NOMO-1 treated with DMSO at 0.1 percent for 48 hours (cell line): ENCODE measurements around the gene INO80E.

Source experiments
- DNase-seq: peaks from one replicate; lab custom pipeline; 2025; ENCODE audit not compliant: unreplicated experiment; lab: John Stamatoyannopoulos, UW

Gene INO80E

DNA sequence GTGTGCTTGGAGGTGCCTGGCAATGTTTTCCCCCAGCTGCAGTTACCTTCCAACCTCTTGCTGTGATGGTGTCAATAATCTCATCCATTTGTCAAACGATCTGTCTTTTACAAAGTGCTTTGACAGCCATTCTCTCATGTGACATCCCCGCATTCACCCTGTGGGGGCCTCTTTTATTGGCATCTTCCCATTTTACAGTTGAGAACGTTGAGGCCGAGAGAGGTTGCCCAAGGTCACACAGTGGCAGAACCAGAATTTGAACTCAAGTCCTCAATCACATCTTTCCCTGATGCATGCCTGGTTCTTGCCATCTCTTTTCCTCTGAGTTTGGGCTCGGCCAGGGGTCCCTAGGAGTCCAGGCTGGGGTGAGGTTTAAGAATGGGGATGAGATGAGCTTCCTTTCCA lies 20.9 kb upstream of the INO80E start:
- no peak for DNase-seq

GRCh38 chr16:29975811-29976511 lies 20.1 kb upstream of the INO80E start:
- no peak for DNase-seq

DNA sequence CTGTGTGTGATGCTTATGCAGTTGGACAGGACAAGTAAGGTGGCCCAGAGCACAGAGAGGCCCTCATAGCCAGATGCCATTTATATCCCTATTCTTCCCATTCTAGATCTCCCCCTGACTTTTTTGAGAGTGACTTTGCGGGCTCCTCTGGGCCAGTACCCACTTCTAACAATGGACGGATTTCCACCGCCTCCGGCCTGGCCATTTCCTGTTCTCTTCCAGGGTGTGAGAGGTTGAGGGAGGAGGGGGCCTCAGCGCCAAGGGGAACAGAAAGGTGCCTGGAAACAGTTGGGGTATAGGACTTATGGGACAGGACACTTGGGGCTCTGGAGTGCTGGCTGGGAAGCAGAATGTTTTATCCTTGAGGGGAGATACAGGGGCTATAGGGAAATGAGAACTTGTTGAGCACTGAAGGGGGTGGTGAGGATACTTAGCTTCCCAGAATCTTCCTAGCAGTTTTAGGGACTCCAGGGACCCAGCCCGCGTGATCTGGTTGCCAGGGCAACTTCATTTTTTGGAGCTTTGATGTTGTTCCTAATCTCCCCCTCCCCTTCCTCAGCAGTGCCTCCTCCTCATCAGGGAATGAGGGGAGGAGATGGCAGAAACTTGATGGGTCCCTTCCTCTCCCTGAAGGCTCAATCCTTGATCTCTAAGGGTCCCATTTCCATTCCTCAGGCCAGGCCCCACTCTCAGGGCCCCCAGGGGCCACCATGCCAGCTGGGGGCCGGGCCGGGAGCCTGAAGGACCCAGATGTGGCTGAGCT lies 18.8 kb upstream of the INO80E start:
- no peak for DNase-seq

- DNase-seq, result no peak
These were observed 18.0 kb upstream of the INO80E start for GRCh38 chr16:29978081-29978480.

DNA sequence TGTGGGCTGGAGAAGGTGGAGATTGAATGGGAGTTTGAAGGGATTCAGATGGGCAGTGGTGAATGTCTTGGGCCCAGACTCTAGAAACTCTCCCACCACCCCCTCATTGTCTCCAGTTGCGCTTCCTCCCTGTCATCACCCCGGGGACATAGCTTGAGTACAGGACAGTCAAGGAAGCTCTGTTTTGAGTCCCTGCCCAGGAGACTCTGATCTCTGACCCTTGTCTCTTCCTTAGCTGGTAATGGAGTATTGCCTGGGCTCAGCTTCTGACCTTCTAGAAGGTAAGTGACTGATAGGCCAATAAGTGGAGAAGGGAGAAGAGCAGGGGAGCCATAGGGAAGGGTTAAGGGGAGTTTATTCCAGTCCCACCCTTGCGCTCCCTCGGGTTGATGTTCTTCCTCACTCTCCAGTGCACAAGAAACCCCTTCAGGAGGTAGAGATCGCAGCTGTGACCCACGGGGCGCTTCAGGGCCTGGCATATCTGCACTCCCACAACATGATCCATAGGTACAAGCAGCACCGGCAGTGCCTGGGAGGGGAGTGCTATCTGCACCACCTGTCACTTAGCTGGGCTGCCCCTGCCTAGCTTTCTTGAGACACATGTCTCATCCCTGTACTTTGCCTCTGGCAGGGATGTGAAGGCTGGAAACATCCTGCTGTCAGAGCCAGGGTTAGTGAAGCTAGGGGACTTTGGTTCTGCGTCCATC lies 17.3 kb upstream of the INO80E start:
- DNase-seq, result no peak

GRCh38 chr16:29982560-29983419 lies 13.3 kb upstream of the INO80E start:
- DNase-seq, result no peak

DNA sequence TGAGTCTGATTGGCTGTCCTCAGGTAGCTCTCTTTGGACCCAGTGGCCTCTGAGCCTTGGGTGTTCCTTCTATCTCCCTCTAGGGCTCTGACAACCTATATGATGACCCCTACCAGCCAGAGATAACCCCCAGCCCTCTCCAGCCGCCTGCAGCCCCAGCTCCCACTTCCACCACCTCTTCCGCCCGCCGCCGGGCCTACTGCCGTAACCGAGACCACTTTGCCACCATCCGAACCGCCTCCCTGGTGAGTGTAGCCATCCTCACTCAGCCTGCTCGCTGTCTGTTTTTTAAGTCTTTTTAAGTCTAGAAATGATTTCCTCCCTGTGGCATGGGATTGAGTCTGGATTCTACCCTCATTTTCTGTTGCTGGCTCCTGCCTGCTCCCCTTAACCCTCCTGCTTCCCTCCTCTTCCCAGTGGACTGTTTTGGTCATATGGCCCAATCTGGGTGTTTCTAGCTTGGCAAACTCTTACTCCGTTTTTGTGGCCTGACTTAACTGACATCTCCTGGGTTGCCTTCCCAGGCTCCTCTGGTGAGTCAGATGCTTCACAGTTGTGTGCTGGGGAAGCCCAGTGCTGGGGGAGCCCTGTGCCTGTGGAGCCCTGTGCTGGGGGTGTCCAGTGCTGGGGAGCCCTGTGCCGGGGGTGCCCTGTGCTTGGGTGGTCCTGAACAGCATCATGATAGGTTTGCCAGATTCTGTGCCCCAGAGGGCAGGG lies 12.5 kb upstream of the INO80E start:
- no peak for DNase-seq

DNA sequence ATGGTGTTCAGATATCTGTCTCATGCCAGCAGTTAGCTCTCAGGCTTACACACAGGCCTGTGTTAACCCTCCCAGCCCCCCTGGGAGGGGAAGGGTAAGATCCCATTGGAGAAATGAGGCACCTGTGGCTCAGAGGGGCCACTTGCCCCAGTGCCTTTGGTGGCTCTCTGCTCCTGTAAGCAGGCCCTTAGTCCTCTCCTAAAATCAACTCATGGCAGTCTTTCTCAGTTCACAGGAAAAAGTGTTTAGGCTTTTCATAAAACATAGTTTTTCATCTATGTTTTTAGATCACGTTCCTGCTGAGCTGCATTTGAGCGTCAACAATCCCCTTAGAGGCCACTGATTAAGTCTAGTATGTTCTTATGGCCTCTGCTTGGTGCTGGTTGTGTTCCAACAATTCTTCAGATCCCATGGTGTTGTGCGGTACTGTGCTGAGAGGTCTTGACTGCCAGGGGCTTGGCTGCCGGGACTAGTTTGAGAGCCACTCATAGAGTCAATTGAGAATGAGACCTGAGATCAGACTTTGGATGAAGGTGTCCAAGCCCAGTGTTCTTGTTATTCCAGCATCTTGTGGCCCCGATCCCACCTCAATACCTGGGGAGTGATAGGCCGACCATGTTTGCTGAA lies 11.8 kb upstream of the INO80E start:
- no peak for DNase-seq

DNA sequence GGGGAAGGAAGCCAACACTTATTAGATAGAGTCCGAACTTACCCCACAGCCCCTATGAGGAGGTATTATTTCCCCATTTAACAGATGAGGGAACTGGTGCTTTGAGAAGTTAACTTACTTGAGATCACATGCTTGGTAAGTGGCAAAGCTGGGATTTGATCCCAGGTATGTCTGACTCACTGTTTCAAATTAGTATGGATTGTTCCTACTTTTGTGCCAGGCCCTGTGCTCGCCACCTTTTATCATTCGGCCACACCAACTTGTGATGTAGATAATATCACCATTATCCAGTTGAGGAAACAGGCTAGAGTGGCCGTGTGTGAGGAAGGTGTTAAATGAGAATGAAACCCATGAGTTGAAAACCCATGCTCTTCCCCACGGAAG lies 11.3 kb upstream of the INO80E start:
- DNase-seq, result no peak

DNA sequence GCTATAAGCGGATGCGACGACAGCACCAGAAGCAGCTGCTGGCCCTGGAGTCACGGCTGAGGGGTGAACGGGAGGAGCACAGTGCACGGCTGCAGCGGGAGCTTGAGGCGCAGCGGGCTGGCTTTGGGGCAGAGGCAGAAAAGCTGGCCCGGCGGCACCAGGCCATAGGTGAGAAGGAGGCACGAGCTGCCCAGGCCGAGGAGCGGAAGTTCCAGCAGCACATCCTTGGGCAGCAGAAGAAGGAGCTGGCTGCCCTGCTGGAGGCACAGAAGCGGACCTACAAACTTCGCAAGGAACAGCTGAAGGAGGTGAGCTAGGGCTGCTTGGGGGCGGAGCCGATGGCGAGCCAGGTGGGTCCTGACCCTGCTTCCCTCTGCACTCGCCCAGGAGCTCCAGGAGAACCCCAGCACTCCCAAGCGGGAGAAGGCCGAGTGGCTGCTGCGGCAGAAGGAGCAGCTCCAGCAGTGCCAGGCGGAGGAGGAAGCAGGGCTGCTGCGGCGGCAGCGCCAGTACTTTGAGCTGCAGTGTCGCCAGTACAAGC lies 10.7 kb upstream of the INO80E start:
- no peak for DNase-seq

- no peak for DNase-seq
These were observed 9.8 kb upstream of the INO80E start for GRCh38 chr16:29986231-29986630.

- no peak for DNase-seq
These were observed 9.1 kb upstream of the INO80E start for GRCh38 chr16:29986931-29987330.

- no peak for DNase-seq
These were observed 8.5 kb upstream of the INO80E start for GRCh38 chr16:29987371-29988085.

DNA sequence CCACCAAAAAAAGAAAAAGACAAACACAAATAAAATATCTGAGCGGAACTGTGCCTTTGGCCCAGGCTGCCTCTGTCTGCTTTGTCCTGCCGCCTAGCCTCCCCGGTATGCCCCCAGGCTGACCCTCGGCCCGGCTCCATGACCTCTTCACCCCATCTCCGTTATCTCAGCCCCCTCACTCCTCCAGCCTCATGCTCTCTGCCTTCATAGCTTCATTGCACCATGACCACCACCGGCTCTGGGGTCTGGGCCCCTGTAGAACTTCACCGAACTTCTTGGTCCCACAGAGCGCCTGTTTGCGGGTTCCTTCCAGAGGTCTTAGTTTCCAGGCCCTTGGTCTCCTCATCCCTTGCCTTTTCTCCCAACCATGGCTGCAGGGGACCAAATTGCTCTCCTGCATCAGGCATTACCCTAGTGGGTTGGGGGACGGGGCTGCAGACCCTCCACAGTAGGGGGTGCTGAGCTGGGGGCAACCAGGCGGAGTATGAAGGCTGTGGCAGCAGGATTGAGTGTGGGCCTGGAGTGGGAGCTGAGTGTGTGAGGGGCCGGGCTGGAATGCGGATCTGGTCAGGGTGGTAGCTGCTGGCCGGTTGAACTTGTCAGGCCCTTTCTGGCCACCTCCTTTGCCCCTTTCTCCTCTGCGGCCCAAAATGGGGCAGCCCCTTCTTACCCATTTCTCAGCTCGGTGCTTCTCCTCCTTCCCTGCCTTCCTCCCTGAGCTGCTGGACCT lies 7.5 kb upstream of the INO80E start:
- no peak for DNase-seq

DNA sequence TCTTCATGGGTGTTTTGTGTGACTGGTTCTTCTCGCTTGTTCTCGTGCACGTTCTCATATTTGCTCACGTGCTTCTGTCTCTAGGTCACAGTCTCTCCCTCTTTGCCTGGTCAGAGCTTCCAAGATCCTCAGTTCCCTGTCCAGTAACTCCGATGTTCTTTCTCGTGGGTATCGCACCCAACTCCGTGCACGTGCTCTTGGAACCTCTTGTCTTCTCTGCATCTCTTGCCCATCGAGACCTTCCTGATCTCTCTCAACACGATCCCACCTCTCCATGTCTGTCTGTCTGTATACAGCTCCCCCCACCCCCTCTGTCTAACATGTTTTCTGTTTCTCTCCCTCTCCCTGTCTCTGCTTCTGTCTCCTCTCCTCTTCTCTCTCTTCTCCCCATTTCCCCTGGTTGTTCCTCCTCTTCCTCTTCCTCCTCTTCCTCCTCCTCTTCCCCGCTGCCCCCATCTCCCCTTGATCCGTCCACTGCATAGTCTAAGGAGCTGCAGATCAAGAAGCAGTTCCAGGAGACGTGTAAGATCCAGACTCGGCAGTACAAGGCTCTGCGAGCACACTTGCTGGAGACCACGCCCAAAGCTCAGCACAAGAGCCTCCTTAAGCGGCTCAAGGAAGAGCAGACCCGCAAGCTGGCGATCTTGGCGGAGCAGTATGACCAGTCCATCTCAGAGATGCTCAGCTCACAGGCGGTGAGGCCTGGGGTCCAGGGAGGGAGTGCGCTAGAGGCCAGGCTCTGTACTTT lies 6.8 kb upstream of the INO80E start:
- DNase-seq, result no peak

- DNase-seq, result no peak
These were observed 6.0 kb upstream of the INO80E start for GRCh38 chr16:29990034-29990433.

DNA sequence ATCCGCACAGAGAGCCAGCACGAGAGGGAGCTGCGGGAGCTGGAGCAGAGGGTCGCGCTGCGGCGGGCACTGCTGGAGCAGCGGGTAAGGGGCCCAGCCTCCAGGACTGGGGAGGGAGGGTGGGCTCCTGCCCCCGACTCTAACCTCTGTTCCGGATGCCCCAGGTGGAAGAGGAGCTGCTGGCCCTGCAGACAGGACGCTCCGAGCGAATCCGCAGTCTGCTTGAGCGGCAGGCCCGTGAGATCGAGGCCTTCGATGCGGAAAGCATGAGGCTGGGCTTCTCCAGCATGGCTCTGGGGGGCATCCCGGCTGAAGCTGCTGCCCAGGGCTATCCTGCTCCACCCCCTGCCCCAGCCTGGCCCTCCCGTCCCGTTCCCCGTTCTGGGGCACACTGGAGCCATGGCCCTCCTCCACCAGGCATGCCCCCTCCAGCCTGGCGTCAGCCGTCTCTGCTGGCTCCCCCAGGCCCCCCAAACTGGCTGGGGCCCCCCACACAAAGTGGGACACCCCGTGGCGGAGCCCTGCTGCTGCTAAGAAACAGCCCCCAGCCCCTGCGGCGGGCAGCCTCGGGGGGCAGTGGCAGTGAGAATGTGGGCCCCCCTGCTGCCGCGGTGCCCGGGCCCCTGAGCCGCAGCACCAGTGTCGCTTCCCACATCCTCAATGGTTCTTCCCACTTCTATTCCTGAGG lies 5.0 kb upstream of the INO80E start:
- DNase-seq, result no peak
